Uterus (tissue), 2 donors: ENCODE data around the gene PROZ.

Experiments
- CTCF ChIP-seq, 4 experiments: fragments of 200-600 bp in 2 of 4; fragments of 450-650 bp in 2 of 4; sonication (generic) in 2 of 4; IDR thresholded peaks; one replicate each; pipeline ENCODE4 v1.5.1; 2016 to 2019; ENCODE audit warnings: antibody characterized with exemption in 4 of 4, mild to moderate bottlenecking in 2 of 4, moderate library complexity in 1 of 4
- POLR2A ChIP-seq, 2 donors: fragments of 450-650 bp; IDR thresholded peaks; one replicate each; pipeline ENCODE4 v1.6.1; 2016; ENCODE audit warnings: antibody characterized with exemption in 2 of 2, mild to moderate bottlenecking in 1 of 2, moderate library complexity in 1 of 2

DNA sequence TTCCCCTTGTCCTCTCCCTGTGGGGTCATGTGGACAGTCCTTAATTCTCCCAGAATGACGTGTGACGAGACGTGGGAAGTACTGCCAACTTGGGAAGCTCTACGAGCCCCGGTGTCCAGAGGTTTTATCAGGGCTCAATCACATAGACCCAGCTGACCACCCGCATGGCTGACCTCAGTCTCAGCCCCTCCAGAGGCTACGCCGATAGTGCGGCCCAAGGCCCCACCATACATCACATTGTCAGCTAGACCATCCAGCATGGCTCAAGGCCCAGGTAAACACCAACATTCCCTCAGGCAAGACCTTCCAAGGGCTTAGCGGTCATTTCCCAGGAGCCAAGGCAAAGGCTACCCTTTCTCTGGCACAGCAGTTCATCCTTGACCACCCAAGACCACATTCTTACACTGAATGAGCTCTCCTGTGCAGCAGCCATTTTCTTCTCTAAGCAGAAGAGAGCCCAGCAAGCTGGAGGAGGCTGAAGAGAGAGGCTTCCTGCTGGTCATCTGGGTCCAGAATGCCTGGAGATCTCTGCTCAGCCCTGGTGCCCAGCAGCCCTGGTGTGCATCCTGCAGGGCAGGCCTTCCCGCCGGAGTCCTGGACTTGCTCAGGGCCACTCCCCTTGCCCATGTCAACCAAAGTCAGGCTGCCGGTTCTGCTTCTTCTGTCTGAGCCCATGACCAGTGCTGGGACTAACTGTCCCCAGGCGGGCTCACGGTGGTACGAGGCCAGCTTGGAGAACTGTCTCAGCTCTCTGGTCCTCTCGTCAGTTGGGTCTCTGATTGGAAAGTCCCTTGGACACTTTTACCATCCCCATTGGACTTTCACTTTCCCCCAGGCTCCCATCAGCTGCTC lies 43.7 kb upstream of the PROZ start:
- TF ChIP-seq POLR2A (IDR thresholded peaks at IDR 0.05) (no peak), CTCF (IDR thresholded peaks at IDR 0.05) (no peak)
